HepG2 (cell line): ENCODE data around the gene STK32C.

ENCODE experiments used
- HNRNPK ChIP-seq: fragments of 200-400 bp; formaldehyde crosslinking; IDR thresholded peaks from 2 replicates; pipeline ENCODE4 v1.6.1; 2018; ENCODE audit warnings: low read length, low read depth, moderate library complexity, mild to moderate bottlenecking; ENCODE audit not compliant: poor library complexity, severe bottlenecking
- REST ChIP-seq, 2 experiments: IDR thresholded peaks; 2 replicates each; pipeline ENCODE4 v1.6.1; 2011 to 2012; ENCODE audit warnings: low read length in 2 of 2, borderline replicate concordance in 1 of 2, low read depth in 1 of 2, mild to moderate bottlenecking in 1 of 2, moderate library complexity in 1 of 2

- TF ChIP-seq HNRNPK (no peak), REST (IDR thresholded peaks at IDR 0.05; ENCODE audit: borderline replicate concordance in 1 of 2, low read depth in 1 of 2, low read length in 2 of 2) (no peak)
Measured at GRCh38 chr10:132263866-132264265, 43.9 kb downstream of the STK32C start.
